Peyer's patch (tissue), 4 donors: ENCODE data around the gene TRIP10.

Source experiments
- POLR2A ChIP-seq, 2 donors: fragments of 450-650 bp; IDR thresholded peaks; one replicate each; pipeline ENCODE4 v1.5.1; 2017; ENCODE audit warnings: antibody characterized with exemption in 2 of 2, mild to moderate bottlenecking in 2 of 2, moderate library complexity in 2 of 2
- TF ChIP-seq, protein P1 (sequence below), 6 experiments: fragments of 450-650 bp in 4 of 6; fragments of 200-600 bp in 2 of 6; sonication (generic) in 1 of 6; IDR thresholded peaks; one replicate each; pipeline ENCODE4 v1.5.1; 2017 to 2019; ENCODE audit warnings: antibody characterized with exemption in 6 of 6, mild to moderate bottlenecking in 3 of 6, moderate library complexity in 1 of 6

GRCh38 chr19:6692027-6692426 is 47.5 kb upstream of the TRIP10 start:
- TF ChIP-seq, protein P1, sequence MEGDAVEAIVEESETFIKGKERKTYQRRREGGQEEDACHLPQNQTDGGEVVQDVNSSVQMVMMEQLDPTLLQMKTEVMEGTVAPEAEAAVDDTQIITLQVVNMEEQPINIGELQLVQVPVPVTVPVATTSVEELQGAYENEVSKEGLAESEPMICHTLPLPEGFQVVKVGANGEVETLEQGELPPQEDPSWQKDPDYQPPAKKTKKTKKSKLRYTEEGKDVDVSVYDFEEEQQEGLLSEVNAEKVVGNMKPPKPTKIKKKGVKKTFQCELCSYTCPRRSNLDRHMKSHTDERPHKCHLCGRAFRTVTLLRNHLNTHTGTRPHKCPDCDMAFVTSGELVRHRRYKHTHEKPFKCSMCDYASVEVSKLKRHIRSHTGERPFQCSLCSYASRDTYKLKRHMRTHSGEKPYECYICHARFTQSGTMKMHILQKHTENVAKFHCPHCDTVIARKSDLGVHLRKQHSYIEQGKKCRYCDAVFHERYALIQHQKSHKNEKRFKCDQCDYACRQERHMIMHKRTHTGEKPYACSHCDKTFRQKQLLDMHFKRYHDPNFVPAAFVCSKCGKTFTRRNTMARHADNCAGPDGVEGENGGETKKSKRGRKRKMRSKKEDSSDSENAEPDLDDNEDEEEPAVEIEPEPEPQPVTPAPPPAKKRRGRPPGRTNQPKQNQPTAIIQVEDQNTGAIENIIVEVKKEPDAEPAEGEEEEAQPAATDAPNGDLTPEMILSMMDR (IDR thresholded peaks at IDR 0.05) = no peak
- TF ChIP-seq POLR2A (IDR thresholded peaks at IDR 0.05) = no peak
